Motor neuron (in vitro differentiated cells): ENCODE measurements around the gene PUS1. TPM values are rescaled to one million over a fixed set of nuclear protein-coding genes. Genes with fewer than 3 reads are reported as not detected.

ENCODE experiments used
- ATAC-seq, 8 experiments: fragments of 200-7000 bp; cut with Tn5 transposase; replicated peaks in 6 of 8; 2 replicates each; pipeline ENCODE4 v1.8.0; 2021; ENCODE audit warnings: mild to moderate bottlenecking in 8 of 8, moderate library complexity in 8 of 8
- H3K27ac ChIP-seq, 2 donors: fragments of 250-450 bp; sonication (Bioruptor Pico); 2 replicates each; pipeline ENCODE4 v1.9.0; 2021; ENCODE audit warnings: antibody characterized with exemption in 2 of 2, mild to moderate bottlenecking in 2 of 2, moderate library complexity in 1 of 2
- H3K4me1 ChIP-seq, 2 donors: fragments of 250-450 bp; sonication (Bioruptor Pico); replicated peaks in 1 of 2; 2 replicates each; pipeline ENCODE4 v1.6.1; 2021; ENCODE audit warnings: antibody characterized with exemption in 2 of 2, mild to moderate bottlenecking in 2 of 2, moderate library complexity in 1 of 2
- H3K4me3 ChIP-seq, 5 donors: fragments of 250-450 bp; sonication (Bioruptor Pico); 2 replicates each; pipeline ENCODE4 v1.9.0; 2021; ENCODE audit warnings: antibody characterized with exemption in 5 of 5, mild to moderate bottlenecking in 5 of 5, moderate library complexity in 4 of 5
- WGBS, 10 experiments: fragments of 450-650 bp; shearing (Covaris generic); methylation state at CpG; one replicate each; pipeline ENCODE4 v1.0.0; 2022; 5-methylcytosine and 5-hydroxymethylcytosine counted together
- in situ Hi-C, 9 experiments: fragments of 400-800 bp; cut with MboI; loops; one replicate each; pipeline ENCODE4 v1.15.0; 2021; ENCODE audit warnings: low sequenced_read_pairs in 9 of 9, low pct_unique_long_range_greater_than_20kb in 2 of 9; ENCODE audit not compliant: unreplicated experiment in 9 of 9
- total RNA-seq, 8 experiments: library from RNA; unstranded; fragments of 300-600 nt; gene quantifications; 2 replicates each; pipeline versions ENCODE4 v1.2.3 to v1.2.4, GENCODE V29; 2022

PUS1 gene
- total RNA-seq, 8 experiments from 2014 or later = 3.1 to 51.2 (median 10.5) TPM

DNA sequence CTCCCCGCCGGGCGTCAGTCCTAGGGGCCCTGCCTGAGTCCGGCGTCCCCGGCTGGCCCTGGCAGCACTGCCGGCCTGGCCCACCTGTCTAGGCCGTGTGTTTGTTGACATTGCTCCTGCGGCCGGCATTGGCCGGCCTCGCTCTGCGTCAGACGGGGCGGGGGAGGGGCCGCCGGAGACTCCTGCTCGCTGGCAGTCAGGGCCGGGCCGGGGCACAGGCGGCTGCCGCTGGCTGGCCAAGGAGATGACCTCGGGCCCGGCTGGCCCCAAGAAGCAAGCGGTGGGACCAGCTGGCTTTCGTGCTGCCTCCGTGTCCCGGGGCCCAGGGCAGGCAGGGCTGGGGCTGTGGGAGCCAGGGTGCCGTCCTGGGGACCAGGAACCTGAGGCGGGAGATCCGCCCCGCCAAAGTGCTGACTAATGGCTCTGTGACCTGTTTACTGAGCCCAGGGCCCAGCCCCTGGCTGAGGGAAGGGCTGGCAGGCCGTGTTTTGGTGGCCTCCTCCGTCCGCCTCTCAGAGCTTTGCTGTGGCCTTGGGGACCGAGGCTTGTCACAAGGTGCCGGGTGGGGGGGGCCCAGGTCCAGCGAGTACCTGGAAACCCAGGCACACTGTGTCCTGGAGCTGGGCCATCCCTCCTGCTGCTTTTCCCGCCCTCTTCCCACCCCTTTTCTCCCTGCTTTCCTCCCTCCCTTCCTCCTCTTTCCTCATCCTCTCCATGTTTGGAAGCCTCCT is 32.8 kb upstream of the PUS1 start:
- H3K4me1 ChIP-seq = peaks cover 9 to 14% of the 10 kb centered on the region in 2 donors
- peak overlapping the region in 1 of 2 donors; percentile 90 for H3K27ac ChIP-seq
- in situ Hi-C loops = no loop called here
- peak; percentile 67 to 87 (median 82) for ATAC-seq
- WGBS, 10 experiments = 0% methylated on average over 2 of the region's 39 CpGs; no CpG with 5 or more reads in 9 of the 10 experiments
- peak overlapping the region; percentile 59 to 95 (median 85) for H3K4me3 ChIP-seq

DNA sequence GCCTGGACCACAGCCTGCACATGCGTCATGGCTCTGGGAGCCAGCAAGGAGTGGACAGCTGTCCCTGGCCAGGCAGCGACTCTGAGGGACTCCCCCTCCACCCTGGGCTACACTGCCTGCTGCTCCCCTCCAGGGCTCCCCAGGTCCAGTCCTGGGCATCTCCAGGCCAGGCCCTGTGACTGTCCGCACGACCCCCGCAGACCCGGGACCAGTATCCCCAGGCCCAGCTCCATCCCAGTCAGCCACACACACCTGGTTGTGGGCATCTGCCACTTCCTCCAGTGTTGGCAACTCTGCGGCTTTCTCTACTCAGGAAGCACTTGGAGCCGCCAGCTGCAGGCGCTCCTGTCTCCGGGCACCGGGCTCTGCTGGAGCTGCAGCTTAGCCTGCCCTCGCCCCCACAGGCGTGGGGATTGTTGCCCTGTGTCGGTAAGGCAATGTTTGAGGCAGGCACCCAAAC is 32.2 kb upstream of the PUS1 start:
- in situ Hi-C loops = no loop called here
- peak overlapping the region in 1 of 2 donors; percentile 73 for H3K27ac ChIP-seq
- 94 to 95% methylated on average over 3 to 7 of the region's 14 CpGs; no CpG with 5 or more reads in 8 of the 10 experiments for WGBS, 10 experiments
- peak in 1 of 8 experiments; percentile 38 for ATAC-seq
- peak overlapping the region in 3 of 5 donors; percentile 59 to 86 (median 77) for H3K4me3 ChIP-seq
- peaks cover 9 to 14% of the 10 kb centered on the region in 2 donors for H3K4me1 ChIP-seq

DNA sequence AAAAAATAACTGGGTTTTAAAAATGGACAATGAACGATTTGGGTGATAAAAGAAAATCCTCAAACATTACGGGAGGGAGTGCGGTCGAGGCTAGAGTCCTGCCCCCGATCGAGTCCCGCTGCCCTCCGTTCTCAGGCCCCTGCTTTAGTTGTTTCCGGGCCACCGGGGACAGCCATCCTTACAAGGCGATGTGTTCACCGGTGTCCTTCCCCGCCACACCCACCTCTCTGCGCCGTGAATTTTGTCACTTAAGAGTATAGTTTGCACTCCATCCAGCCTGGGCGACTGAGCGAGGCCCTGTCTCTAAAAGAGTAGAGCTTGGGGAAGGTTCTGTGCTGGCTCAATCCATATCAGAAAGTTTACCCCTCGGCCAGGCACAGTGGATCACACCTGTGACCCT is 31.8 kb upstream of the PUS1 start:
- 0 to 100% (median 89%) methylated on average over 1 to 6 of the region's 18 CpGs; no CpG with 5 or more reads in 4 of the 10 experiments for WGBS, 10 experiments
- in situ Hi-C loops = no loop called here
- Histone ChIP-seq H3K4me1 (peaks cover 9 to 14% of the 10 kb centered on the region in 2 donors), H3K4me3 (no peak overlapping the region), H3K27ac (no peak overlapping the region)
- ATAC-seq = no peak

DNA sequence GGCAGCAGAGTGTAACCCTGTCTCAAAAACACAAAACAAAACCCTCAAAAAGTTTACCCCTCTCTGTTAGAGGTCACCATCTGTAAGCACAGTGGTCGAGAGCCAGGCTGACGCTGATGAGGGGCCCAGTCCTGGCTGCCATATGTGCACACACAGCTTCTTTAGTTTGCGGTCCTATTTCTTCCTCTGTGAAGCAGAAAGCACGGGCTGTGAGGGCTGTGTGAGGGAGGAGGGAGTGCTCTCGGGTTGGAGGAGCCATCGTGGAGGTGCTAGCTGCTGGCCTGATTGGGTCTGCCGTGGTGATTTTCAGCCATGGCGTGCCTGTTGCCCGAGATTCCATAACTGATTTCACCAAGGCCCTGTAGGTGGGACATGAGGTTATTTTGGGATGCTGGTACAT is 31.2 kb upstream of the PUS1 start:
- Histone ChIP-seq H3K27ac (no peak overlapping the region), H3K4me3 (no peak overlapping the region), H3K4me1 (peaks cover 9 to 14% of the 10 kb centered on the region in 2 donors)
- WGBS, 10 experiments = 20 to 95% (median 75%) methylated on average over 1 to 7 of the region's 9 CpGs; no CpG with 5 or more reads in 3 of the 10 experiments
- no peak for ATAC-seq
- in situ Hi-C loops = no loop called here

DNA sequence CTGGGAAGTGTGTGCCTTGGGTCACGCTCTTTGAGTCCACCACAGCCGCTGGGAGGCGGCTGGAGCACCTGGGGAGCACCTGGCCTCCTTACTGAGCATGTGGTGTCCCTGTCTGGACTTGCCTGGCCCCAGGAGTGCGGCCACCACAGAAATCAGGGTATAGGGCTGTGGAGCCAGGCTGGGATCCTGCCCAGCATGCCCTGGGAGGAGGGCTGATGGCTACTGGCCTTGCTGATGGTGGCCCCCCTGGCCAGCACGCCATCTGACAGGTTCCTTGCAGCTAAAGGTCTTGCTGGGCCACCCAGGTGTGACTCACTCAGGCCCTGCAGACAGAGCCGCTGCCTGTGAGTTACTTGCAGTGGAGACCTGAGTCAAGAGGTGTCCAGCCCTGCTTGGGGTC is 28.7 kb upstream of the PUS1 start:
- Histone ChIP-seq H3K4me3 (no peak overlapping the region), H3K27ac (no peak overlapping the region), H3K4me1 (peaks cover 7 to 10% of the 10 kb centered on the region in 2 donors)
- in situ Hi-C loops = no loop called here
- ATAC-seq = no peak
- 70 to 93% (median 80%) methylated on average over 2 to 3 of the region's 6 CpGs; no CpG with 5 or more reads in 7 of the 10 experiments for WGBS, 10 experiments

DNA sequence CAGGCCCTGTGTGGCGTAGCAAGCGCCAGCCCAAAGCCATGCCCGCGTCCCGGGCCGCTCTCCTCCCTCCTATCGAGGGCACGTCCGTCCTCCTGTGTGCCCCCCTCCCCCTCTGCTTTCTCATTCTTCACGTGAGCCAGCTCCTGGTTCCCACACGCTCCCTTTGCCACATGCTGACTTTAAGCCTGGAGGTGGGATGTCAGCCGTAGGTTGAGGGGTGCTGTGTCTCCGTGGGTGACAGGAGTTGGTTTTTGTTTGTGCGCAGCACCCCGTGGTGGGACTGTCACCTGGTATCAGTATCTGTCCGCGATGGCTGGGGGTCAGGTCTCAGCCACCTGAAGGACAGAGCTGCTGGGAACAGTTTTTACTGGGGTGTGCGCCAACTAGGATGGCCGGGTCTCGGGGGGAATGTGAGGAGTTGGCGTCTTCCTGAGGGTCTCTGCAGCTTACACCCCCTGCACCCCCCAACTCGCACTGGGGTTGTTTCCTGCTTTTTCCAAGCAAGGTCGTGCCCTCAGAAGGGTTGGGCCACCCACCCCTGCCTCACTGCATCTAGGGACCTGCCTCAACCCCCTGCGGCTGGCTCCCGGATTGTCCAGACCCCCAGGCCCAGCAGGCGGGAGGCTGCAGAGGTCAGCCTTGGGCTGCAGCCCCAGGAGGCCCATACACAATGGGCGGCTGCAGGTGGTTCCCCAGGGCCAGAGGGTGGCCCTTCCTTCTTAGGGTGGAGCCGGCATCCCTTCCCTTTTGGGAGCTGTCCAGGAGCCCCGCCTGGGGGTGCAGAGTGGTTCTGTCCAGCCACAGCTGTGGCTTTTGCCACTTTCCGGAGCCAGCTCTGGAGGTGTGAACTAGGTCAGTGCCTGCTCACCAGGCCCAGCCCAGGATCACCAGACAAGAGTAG is 27.4 kb upstream of the PUS1 start:
- ATAC-seq = peak in 5 of 8 experiments; percentile 9 to 67 (median 52)

GRCh38 chr12:131902332-131903241 is 26.5 kb upstream of the PUS1 start:
- no peak overlapping the region for H3K27ac ChIP-seq
- ATAC-seq = peak in 4 of 8 experiments; percentile 9 to 50 (median 27)
- no peak overlapping the region for H3K4me3 ChIP-seq
- in situ Hi-C loops = no loop called here
- H3K4me1 ChIP-seq = peaks cover 0 to under 1% of the 10 kb centered on the region in 2 donors
- WGBS, 10 experiments = 89 to 100% (median 92%) methylated on average over 3 to 7 of the region's 25 CpGs; no CpG with 5 or more reads in 6 of the 10 experiments

More for the DNA sequence above, 27.4 kb upstream of the PUS1 start:
- Histone ChIP-seq H3K27ac (no peak overlapping the region), H3K4me3 (no peak overlapping the region), H3K4me1 (peaks cover 1 to 7% of the 10 kb centered on the region in 2 donors)
- in situ Hi-C loops = no loop called here
- 66 to 89% (median 78%) methylated on average over 2 to 10 of the region's 30 CpGs; no CpG with 5 or more reads in 3 of the 10 experiments for WGBS, 10 experiments

- H3K27ac ChIP-seq = no peak overlapping the region
- H3K4me3 ChIP-seq = no peak overlapping the region
- in situ Hi-C loops = no loop called here
- no peak for ATAC-seq
- no peaks in the 10 kb centered on the region for H3K4me1 ChIP-seq
- 20 to 100% (median 94%) methylated on average over 1 to 3 of the region's 13 CpGs; no CpG with 5 or more reads in 5 of the 10 experiments for WGBS, 10 experiments
Measured at GRCh38 chr12:131903270-131904255, 25.5 kb upstream of the PUS1 start.

GRCh38 chr12:131904346-131904745 is 24.7 kb upstream of the PUS1 start:
- no peak for ATAC-seq
- Histone ChIP-seq H3K4me1 (no peaks in the 10 kb centered on the region), H3K27ac (no peak overlapping the region), H3K4me3 (no peak overlapping the region)
- in situ Hi-C loops = no loop called here
- no CpG with 5 or more reads among the region's 5 CpGs for WGBS, 10 experiments

- in situ Hi-C loops = no loop called here
- no peak overlapping the region for H3K4me3 ChIP-seq
- H3K27ac ChIP-seq = no peak overlapping the region
- H3K4me1 ChIP-seq = no peaks in the 10 kb centered on the region
- 100% methylated on average over 1 of the region's 13 CpGs; no CpG with 5 or more reads in 9 of the 10 experiments for WGBS, 10 experiments
- no peak for ATAC-seq
Measured at GRCh38 chr12:131905081-131905629, 23.9 kb upstream of the PUS1 start.

- in situ Hi-C loops = no loop called here
- 60 to 100% (median 85%) methylated on average over 2 to 5 of the region's 15 CpGs; no CpG with 5 or more reads in 6 of the 10 experiments for WGBS, 10 experiments
Measured at GRCh38 chr12:131905630-131906091, 23.4 kb upstream of the PUS1 start.

More at GRCh38 chr12:131905630-131906091, 23.4 kb upstream of the PUS1 start:
- no peaks in the 10 kb centered on the region for H3K4me1 ChIP-seq
- no peak for ATAC-seq
- H3K4me3 ChIP-seq = no peak overlapping the region
- no peak overlapping the region for H3K27ac ChIP-seq
